RWPE2 (cell line): Measurements from ENCODE around the gene TTC9.

ENCODE experiments used
- ATAC-seq: fragments of 200-7000 bp; cut with Tn5 transposase; 3 replicates; pipeline ENCODE4 v1.9.1; 2021; ENCODE audit warnings: low read depth
- DNase-seq: peaks from one replicate; pipeline ENCODE4 v3.0.0-alpha.2; 2020; ENCODE audit warnings: low spot score
- H3K27ac ChIP-seq: fragments of 450-650 bp; 2 replicates; pipeline ENCODE4 v1.5.1; 2017; ENCODE audit warnings: mild to moderate bottlenecking; ENCODE audit not compliant: poor library complexity, severe bottlenecking
- H3K27me3 ChIP-seq: fragments of 250-450 bp; sonication (Bioruptor Pico); 2 replicates; pipeline ENCODE4 v1.5.1; 2021; ENCODE audit warnings: mild to moderate bottlenecking, moderate library complexity; ENCODE audit not compliant: insufficient read depth, poor library complexity, severe bottlenecking
- H3K36me3 ChIP-seq: fragments of 250-450 bp; sonication (Bioruptor Pico); 2 replicates; pipeline ENCODE4 v1.5.1; 2020; ENCODE audit warnings: low read depth, mild to moderate bottlenecking, moderate library complexity
- H3K4me1 ChIP-seq: fragments of 250-450 bp; sonication (Bioruptor Pico); 2 replicates; pipeline ENCODE4 v1.5.1; 2021; ENCODE audit warnings: mild to moderate bottlenecking, moderate library complexity; ENCODE audit not compliant: insufficient read depth, poor library complexity, severe bottlenecking
- H3K4me3 ChIP-seq: fragments of 250-450 bp; sonication (Bioruptor Pico); 2 replicates; pipeline ENCODE4 v1.5.1; 2021; ENCODE audit warnings: mild to moderate bottlenecking, moderate library complexity; ENCODE audit not compliant: severe bottlenecking
- H3K9me3 ChIP-seq: fragments of 250-450 bp; sonication (Bioruptor Pico); 2 replicates; pipeline ENCODE4 v1.5.1; 2021; ENCODE audit warnings: mild to moderate bottlenecking, moderate library complexity; ENCODE audit not compliant: severe bottlenecking
- CTCF ChIP-seq: fragments of 450-650 bp; IDR thresholded peaks from one replicate; pipeline ENCODE4 v1.5.1; 2017; ENCODE audit warnings: mild to moderate bottlenecking, moderate library complexity; ENCODE audit not compliant: poor library complexity, severe bottlenecking

The TTC9 gene

GRCh38 chr14:70600382-70601157 lies 41.1 kb upstream of the TTC9 start, which contains the start of gene MED6:
Gene MED6, minus strand, starts transcription at chr14:70600655. Its CDS starts 18 bp downstream, at chr14:70600637.
- DNase-seq (peak; percentile 97), ATAC-seq (peak; percentile 90)
- Histone ChIP-seq H3K4me1 (peaks cover 12% of the 10 kb centered on the region), H3K27me3 (no peaks in the 10 kb centered on the region), H3K36me3 (peaks cover 28% of the 10 kb centered on the region), H3K4me3 (peak within 1 kb of the TSS; percentile 79), H3K27ac (peak within 1 kb of the TSS; percentile 68), H3K9me3 (no peaks in the 10 kb centered on the region)
- TF ChIP-seq CTCF = no peak

GRCh38 chr14:70601162-70601561 lies 40.6 kb upstream of the TTC9 start:
- ATAC-seq (peak; percentile 41; the same call in 2 of the 3 replicates), DNase-seq (no peak)
- H3K27ac ChIP-seq = peak overlapping the region; percentile 68
- TF ChIP-seq CTCF = no peak
- H3K9me3 ChIP-seq = no peaks in the 10 kb centered on the region
- no peaks in the 10 kb centered on the region for H3K27me3 ChIP-seq
- H3K4me1 ChIP-seq = peaks cover 12% of the 10 kb centered on the region
- H3K36me3 ChIP-seq = peaks cover 22% of the 10 kb centered on the region
- peak overlapping the region; percentile 79 for H3K4me3 ChIP-seq

GRCh38 chr14:70602254-70602653 lies 39.5 kb upstream of the TTC9 start:
- ATAC-seq (no peak), DNase-seq (no peak)
- Histone ChIP-seq H3K27me3 (no peaks in the 10 kb centered on the region), H3K9me3 (no peaks in the 10 kb centered on the region), H3K27ac (no peak overlapping the region), H3K4me3 (no peak overlapping the region), H3K4me1 (peaks cover 12% of the 10 kb centered on the region), H3K36me3 (peaks cover 11% of the 10 kb centered on the region)
- TF ChIP-seq CTCF = no peak

- TF ChIP-seq CTCF = no peak
These were observed 30.5 kb upstream of the TTC9 start for GRCh38 chr14:70611216-70611615.

GRCh38 chr14:70616646-70617045 lies 25.1 kb upstream of the TTC9 start:
- Histone ChIP-seq H3K4me1 (peaks cover 14% of the 10 kb centered on the region), H3K27ac (no peak overlapping the region), H3K9me3 (no peaks in the 10 kb centered on the region), H3K4me3 (no peak overlapping the region), H3K27me3 (no peaks in the 10 kb centered on the region), H3K36me3 (no peaks in the 10 kb centered on the region)
- ATAC-seq (peak; percentile 42; the same call in 2 of the 3 replicates), DNase-seq (no peak)
- TF ChIP-seq CTCF = no peak

More at GRCh38 chr14:70611216-70611615, 30.5 kb upstream of the TTC9 start:
- no peaks in the 10 kb centered on the region for H3K9me3 ChIP-seq
- DNase-seq = no peak
- no peak overlapping the region for H3K27ac ChIP-seq
- H3K4me3 ChIP-seq = no peak overlapping the region
- no peaks in the 10 kb centered on the region for H3K4me1 ChIP-seq
- H3K27me3 ChIP-seq = no peaks in the 10 kb centered on the region
- no peaks in the 10 kb centered on the region for H3K36me3 ChIP-seq
- no peak for ATAC-seq
